Right renal cortex interstitium (tissue), 3 donors: ENCODE data around the gene ADM5. TPM values are rescaled to one million over a fixed set of nuclear protein-coding genes. Genes with fewer than 3 reads are reported as not detected.
A peak's percentile ranks its signal among the peaks of the same experiment; 100 is the strongest.

Experiments used
- DNase-seq, 3 donors: peaks; one replicate each; pipeline ENCODE4 v3.0.0-alpha.2; 2013; ENCODE audit warnings: low read depth in 3 of 3, low spot score in 2 of 3
- polyA plus RNA-seq, 3 donors: library from polyadenylated mRNA; unstranded; fragments of 120-200 nt; gene quantifications; one replicate each; pipeline ENCODE4 v1.2.1, GENCODE V29; 2013; ENCODE audit not compliant: insufficient read length in 3 of 3

ADM5 gene, protein sequence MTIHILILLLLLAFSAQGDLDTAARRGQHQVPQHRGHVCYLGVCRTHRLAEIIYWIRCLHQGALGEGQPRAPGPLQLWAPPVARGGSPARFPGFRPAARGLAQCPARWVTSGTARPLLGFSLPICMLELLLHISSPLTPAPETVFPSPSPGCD
- polyA plus RNA-seq = under 1 TPM; 0.64 to 0.67 (median 0.64) TPM

DNA sequence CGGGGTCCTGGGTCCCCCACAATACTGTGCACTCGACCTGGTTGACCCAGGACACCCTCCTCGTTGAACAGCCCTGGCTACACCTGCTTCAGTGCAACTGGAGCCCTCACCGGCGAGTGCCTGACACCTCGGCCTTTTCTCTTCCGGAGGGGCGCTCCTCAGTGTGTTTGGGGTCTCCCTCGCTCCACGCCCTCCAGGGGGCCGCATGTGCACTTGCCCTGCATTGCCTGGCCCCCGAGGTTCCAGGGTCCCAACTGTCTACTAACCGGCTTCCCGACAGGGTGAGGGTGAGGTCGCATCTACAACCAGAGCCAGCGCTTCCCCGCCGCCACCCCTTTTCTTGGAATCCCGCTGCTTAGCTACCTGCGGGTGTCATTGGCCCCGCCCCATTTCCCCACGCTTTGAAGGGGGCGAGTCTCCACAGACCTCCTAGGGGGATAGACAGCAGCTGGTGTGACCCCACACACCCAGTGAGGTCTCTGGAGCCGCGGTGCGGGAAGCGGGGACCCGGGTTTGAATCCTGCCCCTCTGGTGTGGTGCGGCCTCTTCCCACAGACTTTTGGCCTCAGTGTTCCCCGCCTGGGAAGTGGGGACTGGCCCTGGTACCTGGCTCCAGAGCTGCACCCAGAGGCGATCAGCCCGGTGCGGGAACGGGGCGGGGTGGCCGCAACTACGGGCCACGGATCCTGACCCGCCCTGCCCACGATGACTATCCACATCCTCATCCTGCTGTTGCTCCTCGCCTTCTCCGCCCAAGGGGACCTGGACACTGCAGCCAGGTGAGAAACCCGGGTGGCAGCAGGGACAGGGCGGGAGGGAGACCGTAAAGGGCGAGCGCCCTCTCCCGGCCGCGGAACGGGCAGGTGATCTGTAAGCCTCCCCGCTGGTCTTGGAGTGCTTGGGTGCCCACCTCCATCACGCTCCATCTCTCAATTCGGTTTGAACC lies at the start of gene ADM5:
Gene ADM5, plus strand, starts transcription at position 462 of the 946 bp plus-strand sequence. Its CDS starts 244 bp downstream, at position 706.
- DNase-seq = no peak

DNA sequence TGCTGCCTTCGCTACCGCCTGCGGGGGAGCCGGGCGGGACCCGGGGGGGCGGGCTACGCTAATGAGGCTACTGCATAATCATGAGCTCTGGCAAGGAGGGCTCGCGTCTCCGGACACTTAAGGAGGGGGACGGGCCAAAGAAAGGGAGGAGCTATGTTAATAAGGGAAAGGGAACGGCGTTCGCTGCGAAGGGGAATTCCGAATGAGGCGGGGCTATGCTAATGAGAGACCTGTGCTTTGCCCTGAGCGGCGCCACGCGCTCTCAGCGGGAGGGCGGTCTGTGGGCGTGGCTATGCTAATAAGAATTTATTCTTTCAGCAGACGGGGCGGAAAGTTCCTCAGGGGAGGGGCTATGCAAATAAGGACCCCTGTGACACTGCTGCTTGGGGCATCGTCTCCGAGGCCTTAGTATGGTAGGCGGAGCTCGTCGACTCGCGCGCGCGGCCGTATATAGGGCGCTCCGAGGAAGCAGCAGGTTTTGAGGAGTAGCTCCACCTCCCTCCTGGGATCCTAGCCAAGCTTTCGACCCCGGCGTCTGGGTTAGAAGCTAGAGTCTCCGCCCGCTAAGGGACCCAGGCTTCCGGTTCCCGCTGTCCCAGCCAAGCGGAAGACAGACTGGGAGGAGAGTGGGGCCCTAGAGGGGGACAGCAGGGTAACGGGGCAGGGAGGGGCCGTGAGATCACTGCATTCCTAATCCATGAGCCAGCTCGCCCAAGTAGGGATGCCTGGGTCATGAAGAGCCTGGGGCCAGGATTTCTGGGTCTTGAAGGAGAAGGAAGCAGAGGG lies 49.1 kb upstream of the ADM5 start, which contains the start of gene RRAS:
Gene RRAS, minus strand, starts transcription at position 31 of the 786 bp plus-strand sequence. CDS start 45 bp downstream, outside the sequence.
- peak; percentile 99 to 100 (median 99) for DNase-seq

DNA sequence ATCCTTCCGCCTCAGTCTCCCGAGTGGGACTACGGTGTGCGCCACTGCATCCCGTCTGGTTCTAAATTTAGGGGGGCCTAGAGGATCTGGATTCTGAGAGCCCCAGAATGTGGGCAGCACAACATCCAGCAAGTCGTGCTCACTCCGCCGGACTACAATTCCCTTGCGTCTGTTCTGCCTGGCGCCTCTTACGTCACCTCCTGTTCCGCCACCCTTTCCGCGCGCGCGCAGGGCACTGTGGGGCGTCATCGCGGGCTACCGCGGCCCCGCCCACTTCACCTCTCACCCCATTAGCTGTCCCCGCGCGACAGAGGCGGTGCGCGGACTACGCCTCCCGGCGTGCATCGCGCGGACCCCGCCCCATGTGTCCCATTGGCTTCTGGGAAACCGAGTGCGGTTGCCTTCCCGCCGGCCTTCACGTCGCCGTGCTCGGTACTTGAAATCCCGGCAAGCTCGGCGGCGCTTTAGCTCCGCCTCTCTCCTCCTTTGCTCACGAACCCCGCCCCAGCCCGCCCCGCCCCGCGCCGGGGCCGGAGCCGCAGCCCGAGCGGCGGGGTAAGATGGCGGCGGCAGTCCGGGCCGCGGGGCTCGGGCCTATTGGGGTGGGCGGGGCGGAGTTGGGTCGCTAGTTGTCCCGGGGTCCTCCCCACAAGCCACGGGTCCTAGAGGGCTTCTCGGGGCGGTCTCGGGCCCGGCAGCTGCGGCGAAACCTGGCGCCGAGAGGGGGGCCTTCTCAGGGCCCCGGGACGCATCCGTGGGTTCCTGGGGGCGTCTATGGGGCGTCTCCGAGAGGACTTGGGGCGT lies 47.5 kb upstream of the ADM5 start, which contains the start of gene SCAF1:
Gene SCAF1, plus strand, starts transcription at position 522 of the 804 bp plus-strand sequence. CDS start 2,818 bp downstream, outside the sequence.
- peak; percentile 94 to 98 (median 95) for DNase-seq

DNA sequence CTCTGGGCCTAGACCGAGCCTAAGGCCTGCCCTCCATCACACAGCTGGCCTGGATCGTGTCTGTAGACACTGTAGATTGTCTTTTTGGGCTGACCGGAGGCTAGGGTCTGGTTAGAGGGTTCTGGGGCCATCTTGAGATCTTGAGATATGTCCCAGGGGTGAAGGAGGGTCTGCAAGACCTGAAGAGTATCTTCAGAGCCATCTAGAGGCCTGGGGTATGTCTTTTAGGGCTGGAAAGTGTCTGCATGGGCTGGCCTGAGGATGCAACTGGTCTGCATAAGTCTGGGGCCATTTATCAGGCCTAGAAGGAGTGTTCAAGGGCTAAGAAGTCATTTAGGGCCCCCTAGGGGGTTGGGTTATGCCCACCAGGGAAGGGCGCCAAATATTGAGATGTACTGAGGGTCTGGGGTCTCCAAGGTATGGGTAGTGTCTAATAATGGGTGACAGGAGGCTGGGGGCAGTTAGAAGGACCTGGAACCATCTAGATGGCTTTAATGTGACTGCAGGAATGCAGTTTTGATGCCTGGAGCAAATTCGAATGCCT lies 46.8 kb upstream of the ADM5 start:
- DNase-seq = no peak

DNA sequence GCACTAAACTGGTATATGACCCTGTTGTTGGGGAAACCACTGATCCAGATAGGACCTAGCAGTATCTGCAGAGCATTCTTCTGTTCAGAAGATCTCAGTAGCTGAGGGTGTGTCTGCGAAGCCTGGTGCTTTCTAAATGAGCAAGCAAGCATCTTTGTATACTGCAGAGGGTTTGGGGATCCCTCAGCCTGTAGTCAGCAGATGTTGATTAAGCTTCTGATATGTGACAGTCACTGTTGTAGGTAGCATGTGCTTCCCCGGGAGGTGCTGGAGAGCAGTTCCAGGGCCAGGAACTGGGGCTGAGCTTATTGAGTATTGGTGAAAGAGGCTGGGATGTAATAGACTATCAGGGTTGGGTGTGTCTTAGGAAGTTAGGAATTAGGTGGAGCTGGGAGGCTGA lies 45.9 kb upstream of the ADM5 start:
- no peak for DNase-seq

DNA sequence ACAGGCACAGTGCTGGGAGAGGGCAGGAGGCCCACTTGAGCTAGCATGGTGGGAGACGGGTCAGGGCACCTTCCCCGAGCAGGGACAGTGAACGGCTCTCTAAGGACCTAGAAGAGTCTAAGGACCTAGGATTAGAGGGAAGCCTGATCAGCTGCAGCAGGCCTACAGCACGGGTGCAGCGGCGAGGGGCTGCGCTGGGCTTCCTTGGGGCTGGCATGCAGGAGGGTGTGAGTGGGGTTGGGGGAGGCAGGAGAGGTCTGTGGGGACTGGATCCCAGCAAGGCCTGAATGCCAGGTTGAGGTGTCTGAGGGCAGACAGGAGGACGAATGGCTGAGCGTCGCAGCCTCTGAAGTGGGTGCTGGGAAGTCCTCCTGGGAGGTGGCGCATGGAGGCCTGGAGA lies 43.8 kb upstream of the ADM5 start:
- DNase-seq = no peak

DNA sequence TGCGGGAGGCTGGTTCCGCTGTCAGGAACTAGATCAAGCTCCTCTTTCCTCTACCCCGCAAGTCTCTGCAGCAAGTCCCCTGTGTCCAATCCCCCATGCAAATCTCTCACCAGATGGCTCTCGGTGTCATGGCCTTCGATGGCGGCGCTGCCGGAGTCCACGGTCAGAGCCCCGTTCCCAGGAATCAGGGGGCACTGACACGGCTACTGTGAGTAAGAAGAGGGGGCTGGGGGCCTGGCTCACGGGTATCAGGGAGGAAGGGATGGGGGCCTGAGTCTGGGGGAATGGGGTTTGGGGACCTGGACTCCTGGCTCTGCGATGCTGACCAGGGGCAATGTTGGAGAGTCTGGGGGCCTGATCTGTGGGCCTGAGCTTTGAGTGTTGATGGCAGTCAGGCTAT lies 43.4 kb upstream of the ADM5 start:
- DNase-seq = no peak

DNA sequence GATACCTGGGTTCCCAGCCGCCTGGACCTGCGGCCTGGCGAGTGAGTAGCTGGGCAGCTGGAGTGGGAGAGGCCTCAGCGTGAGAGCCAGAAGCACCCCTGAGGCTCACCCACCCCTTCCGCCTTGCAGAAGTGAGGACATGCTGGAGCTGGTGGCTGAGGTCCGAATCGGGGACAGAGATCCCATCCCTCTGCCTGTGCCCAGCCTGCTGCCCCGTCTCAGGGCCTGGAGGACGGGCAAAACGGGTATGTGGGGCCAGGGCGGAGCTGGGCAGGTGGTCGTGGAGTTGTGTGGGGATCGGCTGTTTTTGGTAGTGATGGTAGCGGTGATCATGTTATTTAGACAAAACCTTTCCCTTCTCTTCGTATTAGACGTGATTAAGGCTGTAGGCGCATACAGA lies 42.8 kb upstream of the ADM5 start:
- no peak for DNase-seq

DNA sequence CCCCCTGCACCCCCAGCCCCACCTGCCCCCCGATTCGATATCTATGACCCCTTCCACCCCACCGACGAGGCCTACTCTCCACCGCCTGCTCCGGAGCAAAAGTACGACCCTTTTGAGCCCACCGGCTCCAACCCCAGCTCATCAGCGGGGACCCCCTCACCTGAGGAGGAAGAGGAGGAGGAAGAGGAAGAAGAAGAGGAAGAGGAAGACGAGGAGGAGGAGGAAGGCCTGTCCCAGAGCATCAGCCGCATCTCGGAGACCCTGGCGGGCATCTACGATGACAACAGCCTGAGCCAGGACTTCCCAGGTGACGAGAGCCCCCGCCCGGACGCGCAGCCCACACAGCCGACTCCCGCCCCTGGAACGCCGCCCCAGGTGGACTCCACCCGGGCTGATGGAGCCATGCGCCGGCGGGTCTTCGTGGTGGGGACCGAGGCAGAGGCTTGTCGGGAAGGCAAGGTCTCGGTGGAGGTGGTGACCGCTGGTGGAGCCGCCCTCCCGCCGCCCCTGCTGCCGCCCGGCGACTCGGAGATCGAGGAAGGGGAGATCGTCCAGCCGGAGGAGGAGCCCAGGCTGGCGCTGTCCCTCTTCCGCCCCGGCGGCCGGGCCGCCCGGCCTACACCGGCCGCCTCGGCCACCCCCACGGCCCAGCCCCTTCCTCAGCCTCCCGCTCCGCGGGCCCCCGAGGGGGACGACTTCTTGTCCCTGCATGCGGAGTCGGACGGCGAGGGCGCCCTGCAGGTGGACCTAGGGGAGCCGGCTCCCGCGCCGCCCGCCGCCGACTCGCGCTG lies 38.2 kb upstream of the ADM5 start:
- DNase-seq = no peak

DNA sequence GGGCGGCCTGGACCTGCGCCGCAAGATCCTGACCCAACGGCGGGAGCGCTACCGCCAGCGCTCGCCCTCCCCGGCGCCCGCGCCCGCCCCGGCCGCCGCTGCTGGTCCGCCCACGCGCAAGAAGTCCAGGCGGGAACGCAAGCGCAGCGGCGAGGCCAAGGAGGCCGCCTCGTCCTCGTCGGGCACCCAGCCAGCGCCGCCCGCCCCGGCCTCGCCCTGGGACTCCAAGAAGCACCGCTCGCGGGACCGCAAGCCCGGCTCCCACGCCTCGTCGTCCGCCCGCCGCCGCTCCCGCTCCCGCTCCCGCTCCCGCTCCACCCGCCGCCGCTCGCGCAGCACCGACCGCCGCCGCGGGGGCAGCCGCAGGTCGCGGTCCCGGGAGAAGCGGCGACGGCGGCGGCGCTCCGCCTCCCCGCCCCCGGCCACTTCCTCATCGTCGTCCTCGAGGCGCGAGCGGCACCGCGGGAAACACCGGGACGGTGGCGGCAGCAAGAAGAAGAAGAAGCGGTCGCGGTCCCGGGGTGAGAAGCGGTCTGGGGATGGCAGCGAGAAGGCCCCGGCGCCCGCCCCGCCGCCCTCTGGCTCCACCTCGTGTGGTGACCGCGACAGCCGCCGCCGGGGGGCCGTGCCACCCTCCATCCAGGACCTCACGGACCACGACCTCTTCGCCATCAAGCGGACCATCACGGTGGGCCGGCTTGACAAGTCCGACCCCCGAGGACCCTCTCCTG lies 37.4 kb upstream of the ADM5 start:
- no peak for DNase-seq

DNA sequence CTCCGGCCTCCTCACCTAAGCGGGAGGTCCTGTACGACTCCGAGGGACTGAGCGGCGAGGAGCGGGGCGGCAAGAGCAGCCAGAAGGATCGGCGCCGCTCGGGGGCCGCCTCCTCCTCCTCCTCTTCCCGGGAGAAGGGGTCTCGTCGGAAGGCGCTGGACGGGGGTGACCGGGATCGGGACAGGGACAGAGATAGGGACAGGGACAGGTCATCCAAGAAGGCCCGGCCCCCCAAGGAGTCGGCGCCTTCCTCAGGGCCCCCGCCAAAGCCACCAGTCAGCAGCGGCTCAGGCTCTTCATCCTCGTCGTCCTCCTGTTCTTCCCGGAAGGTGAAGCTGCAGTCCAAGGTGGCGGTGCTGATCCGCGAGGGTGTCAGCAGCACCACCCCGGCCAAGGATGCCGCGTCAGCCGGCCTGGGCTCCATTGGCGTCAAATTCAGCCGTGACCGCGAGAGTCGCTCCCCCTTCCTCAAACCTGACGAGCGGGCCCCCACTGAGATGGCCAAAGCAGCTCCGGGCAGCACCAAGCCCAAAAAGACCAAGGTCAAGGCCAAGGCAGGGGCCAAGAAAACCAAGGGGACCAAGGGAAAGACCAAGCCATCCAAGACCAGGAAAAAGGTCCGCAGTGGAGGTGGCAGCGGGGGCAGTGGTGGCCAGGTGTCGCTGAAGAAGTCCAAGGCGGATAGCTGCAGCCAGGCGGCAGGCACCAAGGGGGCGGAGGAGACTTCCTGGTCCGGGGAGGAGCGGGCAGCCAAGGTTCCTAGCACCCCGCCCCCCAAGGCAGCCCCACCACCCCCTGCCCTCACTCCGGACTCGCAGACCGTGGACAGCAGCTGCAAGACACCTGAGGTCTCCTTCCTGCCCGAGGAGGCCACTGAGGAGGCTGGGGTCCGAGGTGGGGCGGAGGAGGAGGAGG lies 36.6 kb upstream of the ADM5 start:
- DNase-seq = no peak

DNA sequence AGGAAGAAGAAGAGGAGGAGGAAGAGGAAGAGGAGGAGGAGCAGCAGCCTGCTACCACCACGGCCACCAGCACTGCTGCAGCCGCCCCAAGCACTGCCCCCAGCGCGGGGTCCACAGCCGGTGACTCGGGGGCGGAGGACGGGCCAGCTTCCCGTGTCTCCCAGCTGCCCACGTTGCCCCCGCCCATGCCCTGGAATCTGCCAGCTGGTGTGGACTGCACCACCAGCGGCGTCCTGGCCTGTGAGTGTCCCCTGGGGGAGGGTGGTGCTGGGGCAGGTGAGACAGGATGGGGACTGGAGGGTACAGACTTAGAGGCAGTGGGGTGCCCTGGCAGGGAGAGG lies 36.0 kb upstream of the ADM5 start:
- DNase-seq = no peak

DNA sequence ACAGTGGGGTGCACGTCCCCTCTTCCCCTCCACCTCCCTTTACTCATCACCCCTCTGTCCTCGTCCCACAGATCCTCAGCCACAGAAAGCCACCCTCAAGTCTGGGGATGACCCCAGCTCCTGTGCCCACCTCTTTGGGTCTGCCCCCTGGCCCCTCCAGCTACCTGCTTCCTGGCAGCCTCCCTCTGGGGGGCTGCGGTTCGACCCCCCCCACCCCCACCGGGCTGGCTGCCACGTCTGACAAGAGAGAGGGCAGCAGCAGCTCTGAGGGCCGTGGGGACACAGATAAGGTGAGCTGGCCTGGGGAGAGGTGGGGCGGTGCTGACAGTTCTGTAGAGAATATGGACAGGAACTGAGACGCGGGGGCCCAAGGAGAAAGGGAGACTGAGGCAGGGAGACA lies 34.8 kb upstream of the ADM5 start:
- no peak for DNase-seq

DNA sequence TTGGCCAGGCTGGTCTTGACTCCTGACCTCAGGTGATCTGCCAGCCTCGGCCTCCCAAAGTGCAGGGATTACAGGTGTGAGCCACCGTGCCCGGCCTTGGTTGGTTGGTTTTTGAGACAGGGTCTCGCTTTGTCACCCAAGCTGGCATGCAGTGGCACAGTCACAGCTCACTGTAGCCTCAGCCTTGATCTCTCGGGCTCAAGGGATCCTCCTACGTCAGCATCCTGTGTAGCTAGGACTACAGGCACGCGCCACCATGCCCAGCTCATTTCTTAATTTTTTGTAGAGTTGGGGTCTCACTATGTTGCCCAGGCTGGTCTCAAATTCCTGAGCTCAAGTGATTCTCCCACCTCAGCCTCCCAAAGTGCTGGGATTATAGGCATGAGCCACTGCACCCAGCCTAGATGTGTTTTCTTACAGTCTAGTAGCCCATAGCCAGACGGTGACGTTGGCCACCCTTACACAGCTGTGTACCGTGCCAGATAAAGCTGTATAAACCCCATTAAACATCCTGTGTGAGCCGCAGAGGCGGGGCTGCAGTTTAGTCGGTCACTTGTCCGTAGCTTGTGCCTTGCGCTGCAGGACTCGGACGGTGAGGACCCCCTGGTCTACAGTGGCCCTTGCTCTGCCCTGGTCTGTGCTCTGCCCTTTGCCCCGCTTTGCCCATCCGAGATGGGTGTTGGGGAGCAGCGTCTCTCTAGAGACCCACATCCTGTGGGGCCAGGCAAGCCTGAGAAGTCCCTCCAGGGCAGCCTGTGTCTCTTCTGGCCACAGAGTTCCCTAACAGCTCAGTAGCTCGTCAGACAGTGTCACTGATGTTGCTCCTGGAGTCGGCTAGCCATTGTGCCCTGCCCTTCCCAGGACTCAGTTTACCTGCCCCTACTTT lies 33.6 kb upstream of the ADM5 start:
- no peak for DNase-seq

DNA sequence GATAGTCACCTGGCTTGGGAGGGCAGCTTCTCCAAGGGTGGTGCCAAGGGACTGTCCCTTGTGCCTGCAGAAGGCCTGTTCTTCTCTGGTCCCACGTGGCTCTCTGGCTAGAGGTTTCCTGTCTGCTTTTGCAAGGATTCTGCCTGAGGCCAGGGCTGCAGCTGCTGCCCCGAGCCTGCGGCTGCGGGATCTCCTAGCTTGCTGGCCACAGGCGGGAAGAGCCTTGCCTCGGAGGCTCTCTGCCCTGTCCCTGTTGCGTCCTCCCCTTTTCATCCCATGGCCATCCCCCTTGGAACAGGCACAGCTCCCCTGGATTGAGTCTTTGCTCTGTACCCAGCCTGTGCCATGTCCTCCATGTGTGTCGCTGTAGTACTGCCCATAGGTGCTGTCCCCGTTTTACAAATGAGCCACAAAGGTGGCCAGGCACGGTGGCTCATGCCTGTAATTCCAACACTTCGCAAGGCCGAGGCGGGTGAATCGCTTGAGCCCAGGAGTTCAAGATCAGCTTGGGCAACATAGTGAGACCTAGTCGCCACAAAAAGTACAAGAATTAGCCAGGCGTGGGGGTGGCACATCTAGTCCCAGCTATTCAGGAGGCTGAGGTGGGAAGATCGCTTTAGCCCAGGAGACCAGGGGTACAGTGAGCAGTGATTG lies 32.8 kb upstream of the ADM5 start:
- no peak for DNase-seq
